Measurements from ENCODE around the gene MDGA2. TPM values are rescaled to one million over a fixed set of nuclear protein-coding genes. Genes with fewer than 3 reads are reported as not detected.

The MDGA2 gene
- total RNA-seq, 1 donor from 2014 or later = 8.1 TPM

DNA sequence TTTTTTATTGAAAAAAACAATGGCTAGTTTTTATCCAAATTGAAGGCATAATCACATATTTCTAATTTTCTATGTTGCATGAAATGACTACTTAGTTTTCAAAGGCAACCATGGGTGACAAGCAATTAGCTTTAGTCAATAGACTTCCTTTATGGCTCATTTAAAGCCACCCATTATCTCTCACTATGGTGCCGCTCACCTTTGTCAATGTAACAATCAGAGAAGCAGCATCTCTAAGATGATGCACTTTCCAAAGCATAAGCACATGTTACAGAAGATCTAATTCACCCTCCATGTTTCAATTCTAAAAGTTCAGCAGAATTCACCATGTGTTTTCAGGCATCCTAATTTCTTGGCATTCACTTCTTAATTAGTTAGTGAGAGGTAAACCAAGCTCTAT lies 857.3 kb downstream of the MDGA2 start:
- TF ChIP-seq, protein P1, sequence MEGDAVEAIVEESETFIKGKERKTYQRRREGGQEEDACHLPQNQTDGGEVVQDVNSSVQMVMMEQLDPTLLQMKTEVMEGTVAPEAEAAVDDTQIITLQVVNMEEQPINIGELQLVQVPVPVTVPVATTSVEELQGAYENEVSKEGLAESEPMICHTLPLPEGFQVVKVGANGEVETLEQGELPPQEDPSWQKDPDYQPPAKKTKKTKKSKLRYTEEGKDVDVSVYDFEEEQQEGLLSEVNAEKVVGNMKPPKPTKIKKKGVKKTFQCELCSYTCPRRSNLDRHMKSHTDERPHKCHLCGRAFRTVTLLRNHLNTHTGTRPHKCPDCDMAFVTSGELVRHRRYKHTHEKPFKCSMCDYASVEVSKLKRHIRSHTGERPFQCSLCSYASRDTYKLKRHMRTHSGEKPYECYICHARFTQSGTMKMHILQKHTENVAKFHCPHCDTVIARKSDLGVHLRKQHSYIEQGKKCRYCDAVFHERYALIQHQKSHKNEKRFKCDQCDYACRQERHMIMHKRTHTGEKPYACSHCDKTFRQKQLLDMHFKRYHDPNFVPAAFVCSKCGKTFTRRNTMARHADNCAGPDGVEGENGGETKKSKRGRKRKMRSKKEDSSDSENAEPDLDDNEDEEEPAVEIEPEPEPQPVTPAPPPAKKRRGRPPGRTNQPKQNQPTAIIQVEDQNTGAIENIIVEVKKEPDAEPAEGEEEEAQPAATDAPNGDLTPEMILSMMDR (IDR thresholded peaks at IDR 0.05; ENCODE audit: unreplicated experiment) = no peak
- Mint-ChIP-seq H3K4me1 (ENCODE audit: unreplicated experiment) (no peaks in the 10 kb centered on the region), H3K4me3 (ENCODE audit: unreplicated experiment) (no peak overlapping the region), H3K36me3 (ENCODE audit: low read depth, unreplicated experiment) (no peaks in the 10 kb centered on the region), H3K27ac (ENCODE audit: unreplicated experiment) (no peak overlapping the region), H3K9me3 (ENCODE audit: unreplicated experiment) (no peaks in the 10 kb centered on the region), H3K27me3 (ENCODE audit: unreplicated experiment) (no peaks in the 10 kb centered on the region)
- DNase-seq (ENCODE audit: low spot score) = no peak

DNA sequence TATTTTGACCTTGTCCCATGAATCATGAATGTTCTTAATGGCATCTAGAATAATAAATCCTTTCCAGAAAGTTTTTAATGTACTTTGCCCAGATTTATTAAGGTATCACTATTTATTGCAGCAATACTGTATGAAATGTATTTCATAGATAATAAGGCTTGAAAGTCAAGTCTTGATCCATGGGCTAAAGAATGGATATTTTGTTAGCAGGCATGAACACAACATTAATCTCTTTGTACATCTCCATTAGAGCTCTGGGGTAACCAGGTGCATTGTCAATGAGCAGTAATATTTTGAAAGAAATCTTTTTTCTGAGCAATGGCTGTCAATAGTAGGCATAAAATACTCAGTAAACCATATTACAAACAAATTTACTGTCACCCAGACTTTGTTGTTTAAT lies 882.3 kb downstream of the MDGA2 start:
- no peaks in the 10 kb centered on the region for H3K9me3 Mint-ChIP-seq (ENCODE audit: unreplicated experiment)
- no peaks in the 10 kb centered on the region for H3K27me3 Mint-ChIP-seq (ENCODE audit: unreplicated experiment)
- TF ChIP-seq, protein P1 (IDR thresholded peaks at IDR 0.05; ENCODE audit: unreplicated experiment) = no peak
- no peaks in the 10 kb centered on the region for H3K4me1 Mint-ChIP-seq (ENCODE audit: unreplicated experiment)
- H3K4me3 Mint-ChIP-seq (ENCODE audit: unreplicated experiment) = no peak overlapping the region
- no peak for DNase-seq (ENCODE audit: low spot score)
- H3K36me3 Mint-ChIP-seq (ENCODE audit: low read depth, unreplicated experiment) = no peaks in the 10 kb centered on the region
- no peak overlapping the region for H3K27ac Mint-ChIP-seq (ENCODE audit: unreplicated experiment)

Data from endothelial cell (in vitro differentiated cells).